Erythroblast (primary cell): Measurements from ENCODE around the gene SLFN12.

Experiments used
- GATA1 ChIP-seq: IDR thresholded peaks from 2 replicates; pipeline ENCODE4 v1.6.1; 2011; ENCODE audit warnings: low read depth, mild to moderate bottlenecking, control low read depth, low read length, moderate library complexity
- POLR2A ChIP-seq: IDR thresholded peaks from 2 replicates; pipeline ENCODE4 v1.6.1; 2011; ENCODE audit warnings: mild to moderate bottlenecking, low read length

DNA sequence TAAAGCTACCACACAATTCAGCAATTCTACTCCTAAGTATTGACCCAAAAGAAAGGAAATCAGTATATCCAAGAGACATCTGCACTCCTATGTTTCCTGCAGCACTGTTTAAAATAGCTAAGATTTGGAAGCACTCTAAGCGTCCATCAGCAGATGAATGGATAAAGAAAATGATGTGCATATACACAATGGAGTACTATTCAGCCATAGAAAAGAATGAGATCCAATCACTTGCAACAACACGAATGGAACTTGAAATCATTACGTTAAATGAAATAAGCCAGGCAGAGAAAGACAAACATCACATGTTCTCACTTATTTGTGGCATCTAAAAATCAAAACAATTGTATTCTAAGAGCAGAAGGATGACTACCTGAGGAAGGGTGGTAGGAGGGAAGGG, 60.4 kb downstream of the SLFN12 start:
- no peak for TF ChIP-seq POLR2A
- no peak for TF ChIP-seq GATA1
